ENCODE measurements around the gene CALML3. TPM values are rescaled to one million over a fixed set of nuclear protein-coding genes. Genes with fewer than 3 reads are reported as not detected.

Gene CALML3
- total RNA-seq, 1 donor from 2014 or later = not detected

DNA sequence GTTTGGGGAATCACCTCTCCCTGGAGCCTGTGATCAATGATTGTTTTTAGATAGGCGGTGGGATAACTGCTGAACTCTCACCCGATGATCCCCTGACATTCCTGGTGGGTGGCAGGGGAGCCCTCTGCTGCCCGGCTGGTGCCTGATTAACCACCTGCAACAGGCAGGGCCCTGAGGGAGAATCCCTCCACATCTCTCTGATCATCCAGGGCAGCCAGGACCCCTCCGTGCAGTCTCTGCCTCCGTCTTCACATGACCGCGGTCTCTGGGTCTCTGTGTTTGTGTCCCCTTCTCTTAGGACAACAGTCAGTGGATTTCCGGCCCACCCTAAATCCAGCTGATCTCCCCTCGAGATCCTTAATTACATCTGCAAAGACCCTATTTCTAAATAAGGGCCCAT is 42.7 kb upstream of the CALML3 start:
- Mint-ChIP-seq H3K36me3 (ENCODE audit: unreplicated experiment) (no peaks in the 10 kb centered on the region), H3K27ac (ENCODE audit: unreplicated experiment) (peak overlapping the region; percentile 33), H3K27me3 (ENCODE audit: unreplicated experiment) (peaks cover 6% of the 10 kb centered on the region), H3K9me3 (ENCODE audit: unreplicated experiment) (peaks cover 3% of the 10 kb centered on the region), H3K4me1 (ENCODE audit: low read depth, unreplicated experiment) (peaks cover 11% of the 10 kb centered on the region), H3K4me3 (ENCODE audit: unreplicated experiment) (no peak overlapping the region)
- no peak for DNase-seq
- TF ChIP-seq, protein P1, sequence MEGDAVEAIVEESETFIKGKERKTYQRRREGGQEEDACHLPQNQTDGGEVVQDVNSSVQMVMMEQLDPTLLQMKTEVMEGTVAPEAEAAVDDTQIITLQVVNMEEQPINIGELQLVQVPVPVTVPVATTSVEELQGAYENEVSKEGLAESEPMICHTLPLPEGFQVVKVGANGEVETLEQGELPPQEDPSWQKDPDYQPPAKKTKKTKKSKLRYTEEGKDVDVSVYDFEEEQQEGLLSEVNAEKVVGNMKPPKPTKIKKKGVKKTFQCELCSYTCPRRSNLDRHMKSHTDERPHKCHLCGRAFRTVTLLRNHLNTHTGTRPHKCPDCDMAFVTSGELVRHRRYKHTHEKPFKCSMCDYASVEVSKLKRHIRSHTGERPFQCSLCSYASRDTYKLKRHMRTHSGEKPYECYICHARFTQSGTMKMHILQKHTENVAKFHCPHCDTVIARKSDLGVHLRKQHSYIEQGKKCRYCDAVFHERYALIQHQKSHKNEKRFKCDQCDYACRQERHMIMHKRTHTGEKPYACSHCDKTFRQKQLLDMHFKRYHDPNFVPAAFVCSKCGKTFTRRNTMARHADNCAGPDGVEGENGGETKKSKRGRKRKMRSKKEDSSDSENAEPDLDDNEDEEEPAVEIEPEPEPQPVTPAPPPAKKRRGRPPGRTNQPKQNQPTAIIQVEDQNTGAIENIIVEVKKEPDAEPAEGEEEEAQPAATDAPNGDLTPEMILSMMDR (IDR thresholded peaks at IDR 0.05; ENCODE audit: partially characterized antibody, unreplicated experiment) = no peak

DNA sequence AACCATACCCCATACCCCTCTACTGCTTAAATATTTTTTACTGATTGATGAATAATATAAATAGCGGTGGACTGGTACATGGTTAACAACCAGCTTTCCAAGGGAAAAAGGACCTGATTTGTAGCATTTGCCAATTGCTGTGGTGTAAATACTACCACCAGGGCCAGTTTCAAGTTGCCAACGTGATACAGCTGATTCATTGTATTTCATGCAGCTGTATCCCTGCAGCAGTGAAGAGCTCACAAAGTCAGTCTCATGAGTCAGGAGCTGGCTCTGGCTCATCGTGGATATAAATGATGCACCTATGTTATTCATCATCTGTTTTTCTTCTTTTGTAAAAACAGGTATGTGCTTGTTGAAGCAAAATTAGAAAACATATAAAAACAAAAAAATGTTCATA is 40.6 kb upstream of the CALML3 start:
- H3K4me3 Mint-ChIP-seq (ENCODE audit: unreplicated experiment) = no peak overlapping the region
- peaks cover 13% of the 10 kb centered on the region for H3K4me1 Mint-ChIP-seq (ENCODE audit: low read depth, unreplicated experiment)
- no peak for DNase-seq
- no peaks in the 10 kb centered on the region for H3K36me3 Mint-ChIP-seq (ENCODE audit: unreplicated experiment)
- H3K27me3 Mint-ChIP-seq (ENCODE audit: unreplicated experiment) = peaks cover 6% of the 10 kb centered on the region
- no peak overlapping the region for H3K27ac Mint-ChIP-seq (ENCODE audit: unreplicated experiment)
- peaks cover 4% of the 10 kb centered on the region for H3K9me3 Mint-ChIP-seq (ENCODE audit: unreplicated experiment)
- TF ChIP-seq, protein P1 (IDR thresholded peaks at IDR 0.05; ENCODE audit: partially characterized antibody, unreplicated experiment) = no peak

DNA sequence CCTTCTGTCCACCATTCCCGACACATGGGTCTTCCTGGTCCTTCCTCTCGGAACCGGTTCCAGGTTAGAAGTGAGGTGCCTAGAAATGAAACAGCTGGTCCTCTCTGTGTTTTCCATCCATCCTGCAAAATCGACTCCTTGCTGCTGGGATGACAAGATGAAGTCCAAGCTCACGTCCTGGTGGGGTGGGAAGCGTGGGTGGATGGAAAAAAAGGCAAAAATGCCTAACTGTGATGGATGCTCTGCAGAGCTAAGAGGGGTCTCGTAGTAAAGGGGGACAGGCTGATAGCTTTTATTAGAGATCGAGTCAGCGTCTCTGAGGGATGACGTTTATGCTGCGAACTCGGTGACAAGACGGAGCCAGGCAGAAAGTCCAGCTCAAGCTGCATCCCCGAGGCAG is 39.5 kb upstream of the CALML3 start:
- TF ChIP-seq, protein P1 (IDR thresholded peaks at IDR 0.05; ENCODE audit: partially characterized antibody, unreplicated experiment) = no peak
- Mint-ChIP-seq H3K27ac (ENCODE audit: unreplicated experiment) (no peak overlapping the region), H3K4me1 (ENCODE audit: low read depth, unreplicated experiment) (peaks cover 13% of the 10 kb centered on the region), H3K36me3 (ENCODE audit: unreplicated experiment) (no peaks in the 10 kb centered on the region), H3K9me3 (ENCODE audit: unreplicated experiment) (peaks cover 3% of the 10 kb centered on the region), H3K4me3 (ENCODE audit: unreplicated experiment) (no peak overlapping the region), H3K27me3 (ENCODE audit: unreplicated experiment) (peaks cover 6% of the 10 kb centered on the region)
- no peak for DNase-seq

DNA sequence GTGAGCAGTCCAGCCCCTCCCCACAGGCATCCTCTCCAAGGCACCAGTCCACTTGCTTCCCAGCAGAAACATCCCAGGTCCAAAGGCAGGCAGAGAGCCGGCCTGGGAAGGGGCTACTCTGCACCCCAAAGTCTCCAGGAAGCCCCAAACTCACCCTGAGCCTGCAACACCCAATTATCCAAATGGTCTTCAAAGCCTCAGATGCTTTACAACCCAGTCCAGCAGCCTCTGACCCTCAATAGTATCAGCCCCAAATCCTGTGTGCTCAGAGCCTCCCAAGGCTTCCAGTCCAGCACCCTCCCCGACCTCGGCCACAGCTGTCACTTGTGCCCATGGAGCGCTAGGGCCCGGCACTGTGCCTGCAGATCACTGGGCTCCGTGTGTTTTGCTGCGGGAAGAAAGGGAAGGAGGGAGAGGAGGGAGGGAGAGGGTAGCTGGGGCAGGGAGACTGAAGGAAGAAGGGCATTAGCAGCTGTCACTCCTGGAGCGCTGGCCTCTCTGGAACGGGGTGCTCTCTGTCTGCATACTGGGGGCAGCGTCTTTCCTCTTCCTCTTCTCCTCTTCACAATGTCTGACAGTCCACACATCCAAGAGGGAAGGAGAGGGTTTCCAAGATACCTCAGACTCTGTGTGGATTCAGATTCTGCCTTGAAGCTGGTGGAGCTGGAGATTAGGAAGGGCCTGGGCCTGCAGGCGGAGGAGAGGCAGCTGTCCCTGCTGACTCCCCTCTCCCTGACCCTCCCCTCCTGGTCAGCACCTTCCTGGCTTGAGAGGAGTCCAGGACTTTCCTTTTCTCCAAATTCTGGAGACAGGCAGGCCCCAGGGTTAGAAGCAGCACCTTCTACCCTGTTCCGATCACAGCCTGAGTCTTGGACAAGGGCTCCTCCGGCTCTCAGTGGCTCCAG is 38.6 kb upstream of the CALML3 start:
- TF ChIP-seq, protein P1 (IDR thresholded peaks at IDR 0.05; ENCODE audit: partially characterized antibody, unreplicated experiment) = no peak
- H3K36me3 Mint-ChIP-seq (ENCODE audit: unreplicated experiment) = no peaks in the 10 kb centered on the region
- H3K27ac Mint-ChIP-seq (ENCODE audit: unreplicated experiment) = peak overlapping the region; percentile 91

DNA sequence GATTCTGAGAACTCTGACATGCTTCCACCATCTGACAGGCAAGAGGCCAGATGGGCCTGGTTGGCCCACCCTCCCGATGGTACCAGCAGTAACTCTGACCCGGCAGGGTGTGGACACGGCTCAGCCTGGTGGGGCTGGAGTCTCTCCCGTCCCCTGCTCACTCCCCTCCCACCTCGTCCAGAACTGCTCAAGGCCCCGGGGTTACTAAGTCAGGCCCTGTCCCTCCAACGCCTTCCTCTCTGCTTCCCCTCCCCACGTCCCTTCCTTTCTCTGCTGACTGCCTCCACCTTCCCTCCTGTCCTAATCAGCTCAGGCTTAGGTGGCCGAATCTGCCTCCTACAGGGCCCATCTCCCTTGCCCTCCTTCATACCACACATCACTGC is 37.9 kb upstream of the CALML3 start:
- H3K36me3 Mint-ChIP-seq (ENCODE audit: unreplicated experiment) = peaks cover under 1% of the 10 kb centered on the region
- peak overlapping the region; percentile 34 for H3K4me3 Mint-ChIP-seq (ENCODE audit: unreplicated experiment)
- peaks cover 2% of the 10 kb centered on the region for H3K27me3 Mint-ChIP-seq (ENCODE audit: unreplicated experiment)
- DNase-seq = no peak
- peaks cover 13% of the 10 kb centered on the region for H3K4me1 Mint-ChIP-seq (ENCODE audit: low read depth, unreplicated experiment)
- H3K27ac Mint-ChIP-seq (ENCODE audit: unreplicated experiment) = peak overlapping the region; percentile 87
- peaks cover 2% of the 10 kb centered on the region for H3K9me3 Mint-ChIP-seq (ENCODE audit: unreplicated experiment)
- TF ChIP-seq, protein P1 (IDR thresholded peaks at IDR 0.05; ENCODE audit: partially characterized antibody, unreplicated experiment) = no peak

More for the DNA sequence above, 38.6 kb upstream of the CALML3 start:
- Mint-ChIP-seq H3K4me3 (ENCODE audit: unreplicated experiment) (no peak overlapping the region), H3K27me3 (ENCODE audit: unreplicated experiment) (peaks cover 5% of the 10 kb centered on the region), H3K9me3 (ENCODE audit: unreplicated experiment) (peaks cover 2% of the 10 kb centered on the region), H3K4me1 (ENCODE audit: low read depth, unreplicated experiment) (peaks cover 13% of the 10 kb centered on the region)
- DNase-seq = no peak

All from glutamatergic neuron (in vitro differentiated cells).